GM18870 (cell line): ENCODE measurements around the gene ATP11A.

Experiments used
- ATAC-seq: cut with Tn5 transposase; IDR thresholded peaks from one replicate; pipeline ENCODE4 v1.9.1; 2021; ENCODE audit warnings: moderate library complexity; ENCODE audit not compliant: unreplicated experiment

The ATP11A gene

DNA sequence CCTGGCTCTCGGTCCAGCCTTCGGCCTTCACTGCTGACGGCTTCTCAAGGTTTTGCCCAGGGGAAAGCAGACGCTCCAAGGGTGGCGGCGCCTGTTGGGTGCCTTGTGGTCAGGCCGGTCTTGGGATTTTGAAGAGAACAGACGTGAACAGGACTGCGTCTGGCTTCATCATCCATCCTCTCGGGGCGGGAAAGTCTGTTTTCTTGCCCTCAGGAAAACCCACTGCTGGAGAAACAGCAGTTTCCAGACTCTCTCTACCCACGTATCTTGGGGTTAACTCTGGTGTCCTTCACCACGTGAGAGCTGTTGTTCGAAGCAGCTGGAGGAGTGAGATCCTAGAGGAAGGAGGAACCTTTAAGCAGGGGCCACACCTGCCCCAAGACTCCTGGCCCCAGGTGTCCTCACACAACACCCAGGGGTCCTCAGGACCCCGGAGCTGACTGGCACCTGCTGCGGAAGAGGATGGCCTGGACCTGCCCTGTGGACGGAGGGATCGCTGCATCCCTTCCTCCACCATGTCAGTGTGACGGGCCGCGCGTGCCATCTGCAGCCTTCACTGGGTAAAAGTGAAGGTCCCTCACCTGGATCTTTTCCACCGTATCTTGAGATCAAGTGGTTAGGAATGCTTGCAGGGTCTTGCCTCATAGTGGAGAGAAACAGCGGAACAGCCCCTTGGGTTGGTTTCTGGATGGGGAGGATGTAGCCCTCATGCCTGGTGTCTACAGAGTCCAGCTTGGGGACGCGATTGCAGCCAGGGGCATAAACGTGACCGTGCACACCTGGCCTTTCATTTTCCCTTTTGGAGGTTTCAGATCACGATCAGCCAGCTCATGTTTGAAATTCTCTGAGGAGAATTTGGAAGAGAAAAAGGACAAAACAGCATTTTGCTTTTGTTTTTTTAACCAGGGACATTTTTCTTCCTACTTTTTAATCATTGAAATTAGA, 209.7 kb downstream of the ATP11A start:
- ATAC-seq = no peak

DNA sequence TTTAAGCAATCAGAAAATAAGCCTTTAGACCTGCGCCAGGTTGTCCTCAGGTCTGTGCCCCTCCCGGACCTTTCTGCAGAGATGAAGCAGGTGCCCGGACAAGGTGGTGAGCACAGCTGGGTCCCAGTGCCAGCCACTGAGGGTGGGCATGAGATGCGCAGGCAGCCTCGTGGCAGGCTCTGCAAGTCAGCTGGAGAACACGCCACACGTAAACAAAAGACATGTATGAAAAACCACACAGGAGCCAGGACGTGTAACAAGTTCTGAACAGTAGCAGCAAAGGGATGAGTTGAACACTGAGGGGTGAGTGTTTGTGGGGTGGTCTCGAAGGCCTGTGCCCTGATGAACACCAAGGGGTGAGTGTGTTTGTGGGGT, 210.4 kb downstream of the ATP11A start:
- ATAC-seq = no peak

DNA sequence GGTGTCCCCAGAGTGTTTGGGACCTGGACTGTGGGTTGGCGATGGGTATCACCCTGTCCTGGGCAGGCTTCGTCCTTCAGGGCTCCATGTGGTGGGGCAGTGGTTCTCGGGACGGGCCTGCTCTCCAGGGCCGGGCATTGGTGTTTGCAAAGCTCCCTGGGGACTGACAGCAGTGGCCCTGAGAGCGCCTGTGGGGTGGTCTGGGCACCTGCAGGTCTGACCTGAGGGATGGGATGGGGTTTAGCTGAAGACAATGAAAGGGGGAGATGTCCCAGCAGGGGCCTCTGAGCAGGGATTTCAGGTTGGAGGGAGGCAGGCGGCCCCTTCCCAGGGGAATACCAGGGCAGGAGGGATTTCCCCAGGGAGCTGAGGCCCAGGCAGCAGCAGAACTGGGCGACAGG, 210.9 kb downstream of the ATP11A start:
- no peak for ATAC-seq

DNA sequence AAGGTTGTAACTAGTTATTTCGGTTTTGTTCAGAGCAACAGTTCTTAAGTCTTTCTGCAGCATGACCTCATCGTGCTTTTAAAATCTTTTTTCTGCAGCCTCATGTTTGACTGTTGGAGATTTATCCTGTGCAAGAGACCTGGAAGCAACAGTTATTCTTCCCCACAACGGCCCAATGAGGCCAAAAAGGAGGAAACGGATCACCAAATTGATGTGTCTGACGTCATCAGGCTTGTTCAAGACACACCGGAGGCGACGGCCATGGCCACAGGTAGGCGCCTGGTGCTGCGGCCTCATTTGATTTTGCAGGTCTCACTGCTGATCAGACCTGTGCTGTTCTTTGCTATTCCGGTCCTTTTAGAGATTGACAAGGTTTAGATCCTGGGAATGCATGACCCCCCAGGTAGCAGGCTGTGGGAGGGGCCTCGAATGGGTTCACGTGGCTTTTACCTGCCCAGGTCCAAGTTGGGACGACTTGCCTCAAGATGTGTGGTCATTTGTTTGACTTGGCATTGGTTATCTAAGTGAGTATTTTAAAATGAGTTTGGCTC, 212.3 kb downstream of the ATP11A start:
- ATAC-seq = no peak

DNA sequence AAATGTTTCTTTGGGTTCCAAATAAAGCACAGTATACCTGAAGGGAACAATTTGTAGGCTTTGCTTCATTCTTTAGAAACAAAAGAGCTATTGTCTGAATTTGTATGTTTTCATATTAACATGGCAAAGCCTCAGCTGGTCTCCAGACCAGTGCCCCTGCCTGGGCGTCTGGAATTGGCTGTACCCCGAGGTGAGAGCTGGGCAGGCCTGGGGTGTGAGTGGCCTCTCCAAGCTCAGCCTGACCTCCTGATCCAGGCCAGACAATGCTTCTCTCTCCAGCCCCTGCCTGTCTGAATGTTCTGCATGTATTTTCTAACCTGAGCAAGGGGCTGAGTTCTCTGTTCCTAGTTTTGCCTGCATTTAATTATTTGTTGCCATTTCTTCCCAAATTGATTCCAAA, 212.8 kb downstream of the ATP11A start:
- ATAC-seq = no peak

DNA sequence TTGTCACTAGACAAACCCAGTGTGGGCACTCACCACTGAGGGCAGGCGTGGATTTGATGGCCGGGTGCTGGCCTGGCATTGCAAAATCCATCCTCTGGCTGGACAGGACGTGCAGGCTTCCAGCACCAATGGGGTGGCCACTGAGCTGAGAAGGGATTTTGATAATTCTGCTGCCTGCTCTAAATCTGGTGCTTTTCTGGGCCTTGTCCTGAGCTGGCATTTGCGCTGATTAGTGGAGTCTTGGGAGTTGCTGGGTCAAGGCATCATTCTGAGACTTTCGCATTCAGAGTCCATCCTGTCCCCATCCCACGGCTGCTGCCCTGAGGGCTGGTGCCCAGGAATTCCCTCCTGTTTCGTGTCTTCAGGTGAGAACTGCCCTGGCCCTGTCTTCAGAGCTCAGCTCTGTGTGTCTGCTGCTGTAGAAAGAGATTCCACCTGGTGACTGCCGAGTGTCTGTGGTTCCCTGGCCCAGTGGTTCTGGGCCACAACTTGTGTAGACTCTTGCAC, 213.3 kb downstream of the ATP11A start:
- no peak for ATAC-seq

DNA sequence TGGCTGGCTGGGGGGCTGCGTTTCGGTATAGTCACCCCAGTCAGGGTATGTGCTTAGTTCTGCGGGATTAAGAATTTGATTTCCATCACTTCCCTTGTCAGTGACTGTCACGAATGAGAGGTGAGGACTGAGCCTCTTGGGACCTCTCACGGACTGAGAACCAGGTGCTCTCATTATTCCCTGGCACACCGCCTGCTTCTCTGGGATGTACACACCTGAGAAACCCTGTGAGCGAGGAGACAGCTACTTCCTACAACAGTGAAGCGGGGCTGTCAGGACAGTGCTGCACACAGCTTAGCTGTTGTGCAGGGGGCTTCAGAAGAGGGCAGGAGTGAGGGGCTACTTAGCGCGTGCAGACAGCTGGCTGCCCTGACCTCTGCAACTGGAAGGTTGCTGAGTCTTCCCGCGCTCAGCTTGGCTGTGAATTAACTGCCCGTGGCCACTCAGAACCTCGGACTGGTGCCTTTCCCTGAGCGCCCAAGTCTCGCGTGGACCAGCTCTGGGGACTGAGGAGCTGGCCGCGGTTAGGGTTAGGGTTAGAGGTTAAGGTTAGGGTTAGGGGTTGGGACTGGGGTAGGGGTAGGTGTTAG, 213.9 kb downstream of the ATP11A start:
- no peak for ATAC-seq

DNA sequence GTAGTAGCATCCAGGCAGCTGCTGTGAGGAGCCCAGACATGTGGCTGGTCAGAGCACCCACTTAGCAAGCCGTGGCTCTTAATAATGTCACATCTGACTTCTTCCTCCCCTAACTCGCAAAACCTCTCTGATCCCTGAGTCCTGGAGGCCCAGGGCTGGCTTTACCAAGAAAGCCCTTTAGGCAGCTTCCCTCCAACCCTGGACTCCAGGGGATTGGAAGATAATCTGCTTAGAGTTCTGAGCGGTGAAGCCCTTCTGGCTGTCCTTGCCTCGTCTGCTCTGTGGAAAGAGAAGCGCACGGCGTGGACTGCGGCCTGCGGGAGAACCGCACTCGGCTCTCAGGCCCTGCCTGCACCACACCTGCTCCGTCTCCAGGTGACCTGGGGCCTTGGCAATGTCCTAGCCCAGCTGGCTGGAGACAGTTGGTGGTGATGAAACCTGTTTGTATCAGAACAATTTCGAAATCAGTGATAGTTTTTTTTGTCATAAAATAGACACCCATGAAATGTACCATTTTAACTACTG, 214.7 kb downstream of the ATP11A start:
- no peak for ATAC-seq

DNA sequence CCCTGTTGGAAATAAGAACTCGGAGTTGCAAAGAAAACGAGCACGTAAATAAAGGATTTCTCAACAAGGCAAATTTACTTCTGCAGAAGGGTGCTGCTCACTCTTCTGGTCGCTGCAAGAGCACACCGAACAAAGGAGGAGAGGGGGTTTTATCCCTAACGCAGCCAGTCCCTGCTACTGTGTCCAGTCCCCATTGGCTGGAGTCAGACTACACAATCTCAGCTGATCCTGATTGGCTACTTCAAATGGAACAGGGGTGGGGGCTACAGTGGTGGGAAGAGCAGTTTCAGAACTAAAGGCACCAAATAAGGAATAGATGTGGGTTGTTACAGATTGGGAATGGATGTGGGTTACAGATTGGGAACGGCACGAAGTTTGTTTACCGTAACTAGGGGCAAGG, 215.2 kb downstream of the ATP11A start:
- no peak for ATAC-seq

DNA sequence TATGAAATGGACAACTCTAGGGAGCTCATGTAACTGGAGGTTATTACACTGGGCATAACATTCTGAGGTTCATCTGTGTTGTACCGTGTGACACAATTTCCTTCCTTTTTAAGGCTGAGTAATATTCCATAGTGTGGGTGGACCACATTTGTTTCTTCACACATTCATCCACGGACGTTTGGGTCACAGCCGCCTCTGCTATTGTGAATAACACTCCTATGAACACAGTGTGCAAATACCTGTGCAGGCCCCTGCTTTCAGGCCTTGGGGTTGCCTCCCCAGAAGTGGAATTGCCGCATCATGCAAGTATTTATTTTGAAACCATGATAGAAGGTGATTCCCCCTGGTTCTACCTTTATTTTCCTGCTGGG, 215.8 kb downstream of the ATP11A start:
- ATAC-seq = no peak

DNA sequence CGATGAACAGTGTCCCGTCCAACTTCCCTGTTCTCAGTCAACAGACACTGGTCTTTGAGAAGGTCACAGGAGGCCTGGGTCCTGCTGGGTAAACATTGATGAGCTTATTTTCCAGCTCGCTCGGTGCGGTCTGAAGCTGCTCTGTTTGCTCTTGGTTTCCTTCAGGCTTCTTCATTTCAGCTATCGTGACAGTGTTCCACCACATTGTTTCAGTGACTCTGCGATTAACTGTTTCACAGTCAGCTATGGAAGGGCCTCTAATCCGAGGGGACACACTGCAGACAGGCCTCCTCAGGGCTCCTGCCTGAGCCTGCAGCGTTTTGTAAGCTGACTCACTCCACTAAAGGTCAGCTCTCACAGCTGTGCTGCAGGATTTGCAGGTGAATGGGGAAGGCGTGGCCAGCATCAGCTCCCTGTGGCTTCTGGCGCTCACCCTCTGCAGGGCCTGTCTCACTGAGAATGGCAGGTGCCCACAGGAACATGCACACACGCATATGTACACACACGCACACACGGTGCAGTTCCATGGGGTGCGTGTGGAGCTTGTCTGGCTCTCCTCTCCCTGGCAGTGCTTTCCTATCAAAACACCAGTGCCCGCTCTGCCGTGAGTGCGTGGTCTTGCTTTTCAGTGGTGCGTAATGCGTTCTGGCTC, 216.3 kb downstream of the ATP11A start:
- ATAC-seq = no peak

DNA sequence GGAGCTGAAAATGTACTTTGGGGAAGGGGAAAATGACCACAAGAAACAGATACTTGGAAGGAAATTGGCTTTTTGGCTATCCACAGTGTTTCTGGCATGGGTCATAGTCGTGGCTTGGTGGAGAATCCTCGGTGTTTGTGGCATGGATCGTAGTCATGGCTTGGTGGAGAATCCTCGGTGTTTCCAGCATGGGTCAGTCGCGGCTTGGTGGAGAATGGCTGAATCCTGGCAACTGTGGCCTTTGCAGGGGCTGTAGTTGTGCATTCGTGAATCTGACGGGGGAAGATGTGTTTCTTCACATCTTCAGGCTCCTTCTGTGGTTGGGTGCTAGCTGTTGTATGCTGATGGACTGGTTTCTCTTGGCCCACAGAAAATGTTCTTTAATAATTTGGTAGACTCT, 217.4 kb downstream of the ATP11A start:
- no peak for ATAC-seq

DNA sequence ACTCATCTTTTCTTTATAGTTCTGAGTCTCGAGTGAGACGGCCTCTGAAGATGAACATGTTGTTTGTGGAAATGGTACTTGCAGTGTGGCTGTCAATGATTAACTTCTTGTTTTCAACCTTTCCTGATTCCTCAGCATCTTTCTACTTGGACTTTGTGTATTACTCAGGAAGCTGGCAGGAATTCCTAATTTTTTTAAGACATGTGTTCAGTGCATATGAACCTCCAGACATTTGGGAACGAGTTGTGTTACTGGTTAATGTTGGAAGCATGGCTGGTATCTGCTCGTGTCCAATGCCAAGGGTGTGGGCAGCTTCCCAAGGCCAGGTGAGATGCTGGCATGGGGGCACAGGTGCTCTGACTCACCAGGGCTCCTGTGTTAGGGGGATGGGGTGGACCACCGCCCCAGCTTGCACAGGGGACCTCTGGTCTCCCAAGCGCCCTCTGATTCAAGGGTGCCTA, 218.1 kb downstream of the ATP11A start:
- ATAC-seq = no peak

DNA sequence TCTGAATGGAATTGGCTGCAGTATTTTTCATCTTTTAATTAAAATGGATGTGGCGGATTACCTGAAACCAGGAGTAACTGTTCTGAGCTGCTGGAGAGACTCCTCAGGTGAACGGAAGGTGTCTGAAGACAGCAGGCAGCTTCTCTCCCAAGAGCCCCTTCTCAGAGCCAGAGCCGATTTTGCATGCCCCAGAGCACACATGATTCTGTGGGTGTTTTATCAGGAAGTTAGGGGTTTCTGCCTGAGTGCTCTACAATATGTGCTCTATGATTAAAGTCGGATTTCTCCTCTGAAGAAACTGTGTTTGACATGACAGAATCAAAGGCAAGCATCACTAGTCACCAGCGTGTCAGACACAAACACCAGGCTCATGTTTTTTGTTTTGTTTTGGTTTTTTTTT, 218.5 kb downstream of the ATP11A start:
- no peak for ATAC-seq

DNA sequence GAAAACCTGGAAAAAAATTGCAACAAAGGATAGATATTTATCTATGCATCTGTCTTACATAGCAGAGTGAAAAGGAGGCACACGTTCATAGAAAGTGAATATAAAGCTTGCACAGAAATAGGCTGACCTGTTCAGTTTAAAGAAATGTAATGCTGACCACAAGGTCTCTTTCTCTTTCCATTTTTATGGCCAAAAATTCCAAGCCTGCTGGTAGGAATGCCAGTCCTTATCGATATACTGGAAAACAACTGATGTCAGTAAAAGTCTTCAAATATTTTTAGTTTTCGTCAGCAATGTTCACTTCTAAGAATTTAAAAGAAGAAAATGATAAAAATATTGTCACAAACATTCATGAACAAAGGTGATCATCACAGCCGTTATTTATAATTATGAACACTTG, 220.2 kb downstream of the ATP11A start:
- ATAC-seq = no peak

DNA sequence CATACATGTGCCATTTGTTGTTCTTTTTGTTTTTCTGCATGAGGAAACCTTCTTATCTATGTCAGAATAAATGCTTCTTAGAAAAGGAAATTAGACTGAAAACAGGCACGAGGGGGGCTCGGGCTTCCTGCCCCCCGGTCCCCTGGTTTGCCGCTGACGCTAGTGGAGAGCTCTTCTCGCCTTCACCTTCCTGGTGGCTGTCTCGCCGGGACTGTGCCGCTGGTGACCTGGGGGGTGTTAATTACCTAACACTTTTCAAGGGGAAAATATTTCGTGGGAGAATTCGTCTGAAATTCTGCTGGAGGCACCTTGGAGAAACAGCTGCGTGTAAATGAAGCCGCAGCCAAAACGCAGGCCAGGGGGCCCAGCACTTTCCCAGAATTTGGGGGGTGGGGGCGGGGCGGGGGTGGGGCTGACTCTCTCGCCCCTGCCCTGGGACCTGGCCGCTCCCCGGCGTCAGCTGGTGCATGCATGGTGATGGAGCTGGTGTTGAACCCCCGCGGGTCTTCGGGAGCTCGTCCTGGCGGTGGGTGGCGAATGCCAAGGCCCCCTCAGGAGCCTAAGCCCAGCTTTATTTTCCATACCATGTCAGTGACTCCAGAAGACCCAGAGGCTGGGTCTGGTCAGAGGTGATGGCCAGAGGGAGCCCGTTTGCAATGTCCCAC, 220.9 kb downstream of the ATP11A start:
- no peak for ATAC-seq

DNA sequence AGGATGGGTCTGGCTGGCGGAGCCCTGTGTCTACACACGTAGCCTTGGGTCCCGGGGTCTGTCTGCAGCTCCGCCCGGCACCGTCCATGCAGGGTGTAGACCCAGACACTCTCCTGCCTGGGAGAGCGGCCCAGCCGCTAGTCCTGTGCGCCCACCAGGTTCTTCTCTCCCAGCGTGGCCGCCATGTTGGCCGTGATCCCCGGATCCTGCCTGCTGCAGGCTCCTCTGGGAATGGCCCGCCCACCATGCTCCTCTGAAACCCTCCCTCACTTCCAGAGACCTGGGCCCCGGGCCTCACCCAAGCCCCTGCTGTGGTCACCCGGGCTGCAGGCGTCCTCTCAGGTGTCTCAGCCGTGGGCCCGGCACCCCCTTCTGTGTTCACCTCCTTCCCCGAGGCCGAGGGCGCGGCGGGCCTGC, 221.5 kb downstream of the ATP11A start:
- ATAC-seq = no peak

DNA sequence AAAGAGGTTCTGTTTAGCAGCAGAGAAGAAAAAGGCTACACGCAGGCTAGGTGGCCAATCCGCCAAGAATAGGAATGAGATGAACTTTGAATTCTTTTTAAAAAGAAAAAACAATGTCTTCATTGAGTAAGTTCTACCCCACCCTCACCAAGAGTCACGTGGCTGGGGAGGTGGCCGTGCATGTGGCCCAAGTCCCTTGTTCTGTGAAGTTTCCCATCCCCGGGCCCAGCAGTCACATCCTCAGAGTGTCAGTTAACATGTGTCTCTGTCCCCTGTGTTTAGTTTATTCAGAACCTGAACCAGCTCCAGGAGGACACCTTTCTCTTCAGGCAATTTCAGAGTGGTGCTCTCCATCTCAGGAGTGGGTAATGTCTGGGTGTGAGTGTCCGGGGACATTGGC, 222.0 kb downstream of the ATP11A start:
- no peak for ATAC-seq

DNA sequence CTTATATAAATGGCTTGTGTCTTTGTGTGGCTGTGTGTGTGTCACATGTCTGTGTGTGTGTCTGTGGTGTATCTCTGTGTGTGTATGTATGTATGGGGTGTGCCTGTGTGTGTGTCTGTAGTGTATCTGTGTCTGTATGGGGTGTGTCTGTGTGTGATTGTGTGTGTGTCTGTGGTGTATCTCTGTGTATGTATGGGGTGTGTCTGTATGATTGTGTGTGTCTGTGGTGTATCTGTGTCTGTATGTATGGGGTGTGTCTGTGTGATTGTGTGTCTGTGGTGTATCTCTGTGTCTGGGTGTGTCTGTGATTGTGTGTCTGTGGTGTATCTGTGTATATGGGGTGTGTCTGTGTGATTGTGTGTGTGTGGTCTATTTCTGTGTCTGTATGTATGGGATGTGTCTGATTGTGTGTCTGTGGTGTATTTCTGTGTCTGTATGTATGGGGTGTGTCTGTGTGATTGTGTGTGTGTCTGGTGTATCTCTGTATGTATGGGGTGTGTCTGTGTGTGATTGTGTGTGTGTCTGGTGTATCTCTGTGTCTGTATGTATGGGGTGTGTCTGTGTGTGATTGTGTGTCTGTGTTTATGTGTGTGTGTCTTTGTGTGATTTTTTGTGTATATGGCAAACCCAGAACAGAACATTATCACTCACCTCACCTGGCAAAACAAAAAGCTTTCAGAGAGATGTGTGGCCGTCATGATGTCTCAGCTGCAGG, 223.0 kb downstream of the ATP11A start:
- no peak for ATAC-seq

DNA sequence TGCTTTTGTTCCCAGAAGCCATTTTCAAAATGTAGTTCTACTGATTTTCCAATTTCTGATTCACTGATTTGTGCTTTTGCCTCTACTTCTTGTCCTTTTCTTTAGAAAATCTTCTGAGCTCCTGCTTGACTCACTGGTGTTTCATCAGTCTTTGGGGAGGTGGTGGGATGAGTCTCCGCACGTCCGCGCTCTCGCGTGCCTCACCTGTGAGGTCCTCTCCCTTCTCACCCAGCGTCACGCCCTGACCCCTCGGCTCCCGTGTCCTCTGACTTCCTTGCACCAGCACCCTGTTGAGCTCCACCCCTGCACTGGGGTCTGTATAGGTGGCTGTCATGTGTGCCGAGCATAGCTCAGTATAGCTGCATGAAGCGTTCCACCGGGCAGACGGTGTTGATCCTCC, 226.5 kb downstream of the ATP11A start:
- no peak for ATAC-seq
